Liver (tissue), 9 donors: ENCODE data around the gene OR5AS1. TPM values are rescaled to one million over a fixed set of nuclear protein-coding genes. Genes with fewer than 3 reads are reported as not detected.

ENCODE experiments used
- DNase-seq: peaks from one replicate; pipeline ENCODE4 v3.0.0-alpha.2; 2017; ENCODE audit warnings: low spot score
- H3K27ac ChIP-seq, 2 donors: one replicate each; pipeline ENCODE4 v1.7.0; 2013; ENCODE audit warnings: inconsistent platforms in 2 of 2, low read length in 2 of 2, control low read depth in 1 of 2, low read depth in 1 of 2, mild to moderate bottlenecking in 1 of 2
- H3K27me3 ChIP-seq, 4 donors: one replicate each; pipeline versions ENCODE4 v1.6.1 to v1.7.0; 2013; ENCODE audit warnings: low read length in 3 of 4, inconsistent platforms in 1 of 4, mild to moderate bottlenecking in 1 of 4, moderate library complexity in 1 of 4; ENCODE audit not compliant: control insufficient read depth in 4 of 4, insufficient read depth in 4 of 4
- H3K36me3 ChIP-seq, 4 donors: one replicate each; pipeline versions ENCODE4 v1.6.1 to v1.7.0; 2013; ENCODE audit warnings: low read length in 3 of 4, mild to moderate bottlenecking in 3 of 4, low read depth in 1 of 4, moderate library complexity in 1 of 4; ENCODE audit not compliant: control insufficient read depth in 4 of 4, insufficient read depth in 3 of 4
- H3K4me1 ChIP-seq, 4 donors: one replicate each; pipeline versions ENCODE4 v1.6.1 to v1.7.0; 2013; ENCODE audit warnings: low read length in 3 of 4, mild to moderate bottlenecking in 3 of 4, moderate library complexity in 1 of 4; ENCODE audit not compliant: control insufficient read depth in 4 of 4, insufficient read depth in 4 of 4
- H3K4me3 ChIP-seq, 3 donors: one replicate each; pipeline versions ENCODE4 v1.6.1 to v1.7.0; 2013; ENCODE audit warnings: low read length in 3 of 3, control low read depth in 1 of 3, low read depth in 1 of 3, mild to moderate bottlenecking in 1 of 3
- H3K9ac ChIP-seq, 2 donors: one replicate each; pipeline ENCODE4 v1.7.0; 2013; ENCODE audit warnings: low read length in 2 of 2, mild to moderate bottlenecking in 2 of 2, moderate library complexity in 2 of 2, control low read depth in 1 of 2, low read depth in 1 of 2
- H3K9me3 ChIP-seq, 4 donors: one replicate each; pipeline versions ENCODE4 v1.6.1 to v1.7.0; 2013; ENCODE audit warnings: low read length in 3 of 4; ENCODE audit not compliant: control insufficient read depth in 4 of 4
- CTCF ChIP-seq: fragments of 150-350 bp; IDR thresholded peaks from 2 replicates; pipeline ENCODE4 v1.5.1; 2017; ENCODE audit warnings: improper control_type of control experiment, low read depth, low read length; ENCODE audit not compliant: missing input control
- EGR1 ChIP-seq, 2 donors: IDR thresholded peaks; 2 replicates each; pipeline ENCODE4 v1.6.1; 2016 to 2018; ENCODE audit warnings: antibody characterized with exemption in 2 of 2, low read depth in 2 of 2
- FOXA1 ChIP-seq: IDR thresholded peaks from 2 replicates; pipeline ENCODE4 v1.6.1; 2016; ENCODE audit warnings: antibody characterized with exemption
- FOXA2 ChIP-seq: IDR thresholded peaks from 2 replicates; pipeline ENCODE4 v1.6.1; 2016; ENCODE audit warnings: antibody characterized with exemption
- GABPA ChIP-seq, 2 donors: IDR thresholded peaks in 1 of 2; conservative IDR thresholded peaks in 1 of 2; 2 replicates each; pipeline ENCODE4 v1.6.1; 2016; ENCODE audit warnings: antibody characterized with exemption in 2 of 2, mild to moderate bottlenecking in 1 of 2, moderate library complexity in 1 of 2
- HNF4A ChIP-seq, 2 donors: conservative IDR thresholded peaks; 2 replicates each; pipeline ENCODE4 v1.6.1; 2016; ENCODE audit warnings: antibody characterized with exemption in 2 of 2, mild to moderate bottlenecking in 2 of 2
- JUND ChIP-seq, 2 donors: IDR thresholded peaks; 2 replicates each; pipeline ENCODE4 v1.6.1; 2016; ENCODE audit warnings: antibody characterized with exemption in 2 of 2
- NR2F2 ChIP-seq: IDR thresholded peaks from 2 replicates; pipeline ENCODE4 v1.6.1; 2016; ENCODE audit warnings: antibody characterized with exemption
- REST ChIP-seq: IDR thresholded peaks from 2 replicates; pipeline ENCODE4 v1.6.1; 2016; ENCODE audit warnings: antibody characterized with exemption, mild to moderate bottlenecking
- TAF1 ChIP-seq: conservative IDR thresholded peaks from 2 replicates; pipeline ENCODE4 v1.6.1; 2016; ENCODE audit warnings: antibody characterized with exemption, mild to moderate bottlenecking
- YY1 ChIP-seq: IDR thresholded peaks from 2 replicates; pipeline ENCODE4 v1.6.1; 2016; ENCODE audit warnings: antibody characterized with exemption, mild to moderate bottlenecking
- ZBTB33 ChIP-seq: IDR thresholded peaks from 2 replicates; pipeline ENCODE4 v1.6.1; 2016; ENCODE audit warnings: antibody characterized with exemption
- WGBS: extraction: QIAGEN DNeasy Blood & Tissue Kit; methylation state at CpG from one replicate; pipeline ENCODE4 v1.1.7; 2013; 5-methylcytosine and 5-hydroxymethylcytosine counted together
- polyA plus RNA-seq, 2 donors: library from polyadenylated mRNA; stranded (reverse) in 1 of 2; unstranded in 1 of 2; fragments of 200-250 nt in 1 of 2; fragments of >200 nt in 1 of 2; fragmentation: Nextera tagmentation in 1 of 2; extraction: Ambion mirVana in 1 of 2; gene quantifications; one replicate each; pipeline versions ENCODE4 v1.2.1 to v1.2.3, GENCODE V29; 2013 to 2015
- total RNA-seq, 2 donors: library from RNA; depleted of rRNA; stranded (reverse); fragments of >200 nt; gene quantifications; one replicate each; pipeline ENCODE4 v1.2.3, GENCODE V29; 2014
- donor health status: healthy.
- donor health status: healthy.
- donor health status: healthy.
- donor health status: healthy.
- donor health status: healthy.

The OR5AS1 gene
- total RNA-seq (not detected), polyA plus RNA-seq (not detected)

DNA sequence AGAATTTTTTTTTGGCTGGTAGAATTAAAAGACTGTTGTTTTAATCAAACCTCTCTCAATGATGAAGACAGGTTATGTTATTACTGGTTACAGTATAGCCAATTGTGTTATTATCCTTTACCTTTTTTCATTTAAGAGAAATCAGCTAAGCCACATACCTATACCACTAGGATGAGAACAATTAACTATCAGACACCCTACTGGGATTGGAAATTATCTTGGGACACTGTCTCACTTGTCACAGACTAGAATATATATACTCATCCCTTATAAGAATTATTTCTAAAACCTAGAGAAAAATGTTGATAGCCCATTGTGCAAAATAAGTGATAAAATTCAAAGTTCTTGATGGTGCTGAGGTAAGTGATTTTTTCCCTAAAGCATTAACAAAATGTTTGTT is at the start of gene OR5AS1:
TSS of gene OR5AS1 (plus strand) at position 301 of the 400 bp plus-strand sequence. CDS start 2,765 bp downstream, outside the sequence.
- Histone ChIP-seq H3K4me1 (no peaks in the 10 kb centered on the region), H3K9ac (no peak within 1 kb of the TSS), H3K9me3 (no peaks in the 10 kb centered on the region), H3K27me3 (no peaks in the 10 kb centered on the region), H3K4me3 (no peak within 1 kb of the TSS), H3K36me3 (no peaks in the 10 kb centered on the region), H3K27ac (no peak within 1 kb of the TSS)
- no peak for TF ChIP-seq JUND (IDR thresholded peaks at IDR 0.05)
- TF ChIP-seq CTCF = no peak
- TF ChIP-seq ZBTB33 = no peak
- no peak for TF ChIP-seq FOXA1
- no peak for TF ChIP-seq NR2F2
- TF ChIP-seq EGR1 (IDR thresholded peaks at IDR 0.05; ENCODE audit: low read depth in 2 of 2) = no peak
- TF ChIP-seq HNF4A (conservative IDR thresholded peaks at IDR 0.05) = no peak
- no peak for TF ChIP-seq YY1
- no peak for TF ChIP-seq FOXA2
- no peak for TF ChIP-seq TAF1
- DNase-seq = no peak

GRCh38 chr11:55994525-55994924 is 32.9 kb upstream of the OR5AS1 start, which contains the start of gene OR5F1:
Gene OR5F1, minus strand, starts transcription at chr11:55994625. Its CDS starts 0 bp downstream, at chr11:55994625.
- Histone ChIP-seq H3K9ac (no peak within 1 kb of the TSS), H3K9me3 (peaks cover 0 to 1% (median 0%) of the 10 kb centered on the region in 4 donors), H3K4me1 (no peaks in the 10 kb centered on the region), H3K27ac (no peak within 1 kb of the TSS), H3K4me3 (no peak within 1 kb of the TSS), H3K36me3 (no peaks in the 10 kb centered on the region), H3K27me3 (no peaks in the 10 kb centered on the region)
- no peak for DNase-seq
- no peak for TF ChIP-seq EGR1 (IDR thresholded peaks at IDR 0.05; ENCODE audit: low read depth in 2 of 2)
- no peak for TF ChIP-seq REST
- no peak for TF ChIP-seq GABPA (IDR thresholded peaks at IDR 0.05 in 1 of 2, conservative IDR thresholded peaks at IDR 0.05 in 1 of 2)
- TF ChIP-seq TAF1 = no peak
- TF ChIP-seq JUND (IDR thresholded peaks at IDR 0.05) = no peak
- WGBS = 53% methylated on average over 2 of the region's 2 CpGs
